Keratinocyte (primary cell): ENCODE results near the gene SPIN2A. TPM values are rescaled to one million over a fixed set of nuclear protein-coding genes. Genes with fewer than 3 reads are reported as not detected.
"Not testable (repeated sequence)": the region's sequence is repeated elsewhere in the genome, so short reads cannot be mapped to it uniquely, and the experiment has no call there.

Experiments used
- DNase-seq: peaks from one replicate; pipeline ENCODE4 v3.0.0-alpha.2; 2011; ENCODE audit warnings: low read depth, missing footprints, low spot score
- FAIRE-seq: peaks from 2 replicates; lab custom pipeline; 2011; peaks lifted over from hg19 to GRCh38; lab: Jason Lieb, UNC
- H2AFZ ChIP-seq: 2 replicates; pipeline ENCODE4 v1.6.0; 2012; ENCODE audit warnings: low read length, control low read depth, inconsistent platforms; ENCODE audit not compliant: control insufficient read depth
- H3K27ac ChIP-seq: 2 replicates; pipeline ENCODE4 v1.5.1; 2011; ENCODE audit warnings: low read length; ENCODE audit not compliant: control insufficient read depth, insufficient read depth
- H3K27me3 ChIP-seq: 3 replicates; pipeline ENCODE4 v1.6.0; 2011; ENCODE audit warnings: low read length; ENCODE audit not compliant: control insufficient read depth, insufficient read depth; ENCODE audit errors: extremely low read depth
- H3K36me3 ChIP-seq, 2 experiments: 2 replicates in 1 of 2; 3 replicates in 1 of 2; pipeline ENCODE4 v1.5.1; 2011; ENCODE audit warnings: low read length in 2 of 2, mild to moderate bottlenecking in 1 of 2; ENCODE audit not compliant: control insufficient read depth in 2 of 2, insufficient read depth in 2 of 2; ENCODE audit errors: extremely low read depth in 1 of 2
- H3K4me1 ChIP-seq: 3 replicates; pipeline ENCODE4 v1.5.1; 2011; ENCODE audit warnings: low read length; ENCODE audit not compliant: control insufficient read depth, insufficient read depth; ENCODE audit errors: extremely low read depth
- H3K4me2 ChIP-seq: 3 replicates; pipeline ENCODE4 v1.6.0; 2011; ENCODE audit warnings: low read depth, low read length; ENCODE audit not compliant: control insufficient read depth, insufficient read depth; ENCODE audit errors: extremely low read depth
- H3K4me3 ChIP-seq, 3 experiments: fragments of 200-600 bp in 1 of 3; sonication (generic) in 1 of 3; 2 replicates in 2 of 3; 3 replicates in 1 of 3; pipeline ENCODE4 v1.5.1; 2011 to 2016; ENCODE audit warnings: low read length in 3 of 3, mild to moderate bottlenecking in 3 of 3, control low read depth in 2 of 3, inconsistent platforms in 1 of 3, low read depth in 1 of 3, mixed read lengths in 1 of 3, mixed run types in 1 of 3, moderate library complexity in 1 of 3; ENCODE audit not compliant: control insufficient read depth in 2 of 3, insufficient read depth in 2 of 3; ENCODE audit errors: extremely low read depth in 1 of 3
- H3K79me2 ChIP-seq: 2 replicates; pipeline ENCODE4 v1.6.0; 2012; ENCODE audit warnings: low read length; ENCODE audit not compliant: control insufficient read depth, insufficient read depth
- H3K9ac ChIP-seq: 3 replicates; pipeline ENCODE4 v1.6.0; 2011; ENCODE audit warnings: low read length; ENCODE audit not compliant: control insufficient read depth, insufficient read depth; ENCODE audit errors: extremely low read depth
- H3K9me1 ChIP-seq: 3 replicates; pipeline ENCODE4 v1.6.0; 2011; ENCODE audit warnings: low read length; ENCODE audit not compliant: control insufficient read depth, insufficient read depth; ENCODE audit errors: extremely low read depth
- H3K9me3 ChIP-seq: 2 replicates; pipeline ENCODE4 v1.5.1; 2012; ENCODE audit warnings: low read depth, low read length; ENCODE audit not compliant: control insufficient read depth
- H4K20me1 ChIP-seq: 3 replicates; pipeline ENCODE4 v1.6.0; 2011; ENCODE audit warnings: low read length; ENCODE audit not compliant: control insufficient read depth, insufficient read depth; ENCODE audit errors: extremely low read depth
- EZH2 ChIP-seq: IDR thresholded peaks from one replicate; pipeline ENCODE4 v1.6.1; 2012; ENCODE audit warnings: inconsistent platforms, mild to moderate bottlenecking, low read length, moderate library complexity
- dilution Hi-C: fragments of 300-500 bp; cut with MboI; formaldehyde crosslinking; loops from one replicate; pipeline ENCODE4 v1.7.0; 2020; ENCODE audit warnings: low sequenced_read_pairs; ENCODE audit not compliant: extremely low pct_ligation_motif_present
- polyA plus RNA-seq, 5 experiments: library from polyadenylated mRNA; depleted of rRNA in 3 of 5; stranded (reverse) in 3 of 5; stranded (forward) in 1 of 5; unstranded in 1 of 5; fragments of >200 nt; gene quantifications; 1 replicate in 1 of 5; 2 replicates in 3 of 5; 3 replicates in 1 of 5; pipeline versions ENCODE4 v1.2.1 to v1.2.3, GENCODE V29; 2011 to 2012; ENCODE audit warnings: missing spikeins in 2 of 5, low read depth in 1 of 5, low replicate concordance in 1 of 5
- TF ChIP-seq, protein P1 (sequence below), 3 experiments: IDR thresholded peaks in 1 of 3; conservative IDR thresholded peaks in 1 of 3; optimal IDR thresholded peaks in 1 of 3; 2 replicates in 2 of 3; 3 replicates in 1 of 3; pipeline versions ENCODE3 to v1.5.1; 2011; ENCODE audit warnings: low read length in 3 of 3, mild to moderate bottlenecking in 3 of 3, moderate library complexity in 2 of 3, control low read depth in 1 of 3, inconsistent platforms in 1 of 3; ENCODE audit not compliant: insufficient read depth in 2 of 3; ENCODE audit errors: extremely low read depth in 1 of 3

Gene SPIN2A
- polyA plus RNA-seq, 1 donor (not counting 4 experiments of a cell fraction or from before 2014, with no cell fraction given) = 0.42 TPM

DNA sequence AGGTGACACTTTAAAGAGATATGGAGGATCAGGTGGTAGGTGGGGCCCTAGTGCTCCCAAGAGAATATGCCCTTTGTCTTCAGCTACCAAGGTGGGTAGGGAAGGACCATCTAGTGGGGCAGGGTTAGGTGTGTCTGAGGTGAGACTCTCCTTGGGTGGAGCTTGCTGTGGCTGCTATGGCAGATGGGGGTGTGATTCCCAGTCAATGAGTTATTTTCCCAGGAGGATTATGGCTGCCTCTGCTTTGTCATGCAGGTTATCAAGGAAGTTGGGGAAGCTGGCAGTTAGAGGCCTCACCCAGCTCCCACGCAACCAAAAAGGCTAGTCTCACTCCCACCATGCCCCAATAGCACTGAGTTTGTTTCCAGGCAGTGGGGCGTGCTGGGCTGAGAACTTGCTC lies 18.0 kb upstream of the SPIN2A start:
- dilution Hi-C loops = no loop called here
- Histone ChIP-seq H3K27me3 (no peaks in the 10 kb centered on the region), H3K36me3 (no peaks in the 10 kb centered on the region), H3K27ac (no peak overlapping the region), H4K20me1 (no peaks in the 10 kb centered on the region), H2AFZ (no peak overlapping the region), H3K79me2 (no peaks in the 10 kb centered on the region), H3K9me3 (no peaks in the 10 kb centered on the region), H3K4me3 (no peak overlapping the region), H3K4me1 (no peaks in the 10 kb centered on the region), H3K4me2 (no peak overlapping the region), H3K9ac (no peak overlapping the region), H3K9me1 (no peaks in the 10 kb centered on the region)
- no peak for DNase-seq
- TF ChIP-seq, protein P1, sequence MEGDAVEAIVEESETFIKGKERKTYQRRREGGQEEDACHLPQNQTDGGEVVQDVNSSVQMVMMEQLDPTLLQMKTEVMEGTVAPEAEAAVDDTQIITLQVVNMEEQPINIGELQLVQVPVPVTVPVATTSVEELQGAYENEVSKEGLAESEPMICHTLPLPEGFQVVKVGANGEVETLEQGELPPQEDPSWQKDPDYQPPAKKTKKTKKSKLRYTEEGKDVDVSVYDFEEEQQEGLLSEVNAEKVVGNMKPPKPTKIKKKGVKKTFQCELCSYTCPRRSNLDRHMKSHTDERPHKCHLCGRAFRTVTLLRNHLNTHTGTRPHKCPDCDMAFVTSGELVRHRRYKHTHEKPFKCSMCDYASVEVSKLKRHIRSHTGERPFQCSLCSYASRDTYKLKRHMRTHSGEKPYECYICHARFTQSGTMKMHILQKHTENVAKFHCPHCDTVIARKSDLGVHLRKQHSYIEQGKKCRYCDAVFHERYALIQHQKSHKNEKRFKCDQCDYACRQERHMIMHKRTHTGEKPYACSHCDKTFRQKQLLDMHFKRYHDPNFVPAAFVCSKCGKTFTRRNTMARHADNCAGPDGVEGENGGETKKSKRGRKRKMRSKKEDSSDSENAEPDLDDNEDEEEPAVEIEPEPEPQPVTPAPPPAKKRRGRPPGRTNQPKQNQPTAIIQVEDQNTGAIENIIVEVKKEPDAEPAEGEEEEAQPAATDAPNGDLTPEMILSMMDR (optimal IDR thresholded peaks at IDR 0.05 in 1 of 3, IDR thresholded peaks at IDR 0.05 in 1 of 3, conservative IDR thresholded peaks at IDR 0.05 in 1 of 3; ENCODE audit: extremely low read depth in 1 of 3, insufficient read depth in 2 of 3, low read length in 3 of 3) = no peak
- TF ChIP-seq EZH2 = no peak
- FAIRE-seq = no peak

DNA sequence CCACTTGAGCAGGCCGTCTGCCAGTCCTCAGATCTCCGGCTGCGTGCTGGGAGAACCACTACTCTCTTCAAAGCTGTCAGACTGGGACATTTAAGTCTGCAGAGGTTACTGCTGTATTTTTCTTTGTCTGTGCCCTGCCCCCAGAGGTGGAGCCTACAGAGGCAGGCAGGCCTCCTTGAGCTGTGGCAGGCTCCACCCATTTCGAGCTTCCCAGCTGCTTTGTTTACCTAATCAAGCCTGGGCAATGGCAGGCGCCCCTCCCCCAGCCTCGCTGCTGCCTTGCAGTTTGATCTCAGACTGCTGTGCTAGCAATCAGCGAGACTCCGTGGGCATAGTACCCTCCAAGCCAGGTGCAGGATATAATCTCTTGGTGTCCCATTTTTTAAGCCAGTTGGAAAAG lies 15.0 kb upstream of the SPIN2A start:
- H3K9ac ChIP-seq, DNase-seq, dilution Hi-C loops, H3K27ac ChIP-seq, FAIRE-seq, H2AFZ ChIP-seq, H4K20me1 ChIP-seq, H3K36me3 ChIP-seq, H3K4me3 ChIP-seq, H3K9me3 ChIP-seq, H3K4me1 ChIP-seq, H3K9me1 ChIP-seq, H3K27me3 ChIP-seq, H3K4me2 ChIP-seq, H3K79me2 ChIP-seq: not testable (repeated sequence)

DNA sequence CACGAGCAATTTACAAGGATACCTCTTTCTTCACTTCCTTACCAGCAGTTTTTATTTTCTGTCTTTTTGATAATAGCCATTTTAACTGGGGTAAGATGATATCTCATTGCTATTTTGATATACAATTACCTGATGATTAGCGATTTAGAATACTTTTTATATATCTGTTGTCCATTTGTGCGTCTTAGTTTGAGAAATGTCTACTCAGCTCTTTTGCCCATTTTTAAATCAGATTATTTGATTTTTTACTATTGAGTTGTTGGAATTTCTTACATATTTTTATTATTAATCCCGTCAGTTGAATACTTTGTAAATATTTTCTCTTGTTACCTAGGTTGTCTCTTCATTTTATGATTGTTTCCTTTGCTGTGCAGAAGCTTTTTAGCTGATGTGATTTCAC lies 1.5 kb upstream of the SPIN2A start:
- DNase-seq (no peak), FAIRE-seq (no peak)
- Histone ChIP-seq H3K4me2 (no peak overlapping the region), H2AFZ (no peak overlapping the region), H3K27ac (no peak overlapping the region), H3K4me1 (no peaks in the 10 kb centered on the region), H3K27me3 (no peaks in the 10 kb centered on the region), H4K20me1 (no peaks in the 10 kb centered on the region), H3K9ac (no peak overlapping the region), H3K36me3 (no peaks in the 10 kb centered on the region), H3K9me1 (no peaks in the 10 kb centered on the region), H3K9me3 (no peaks in the 10 kb centered on the region), H3K79me2 (no peaks in the 10 kb centered on the region), H3K4me3 (no peak overlapping the region)
- TF ChIP-seq EZH2 = no peak
- TF ChIP-seq, protein P1 (optimal IDR thresholded peaks at IDR 0.05 in 1 of 3, IDR thresholded peaks at IDR 0.05 in 1 of 3, conservative IDR thresholded peaks at IDR 0.05 in 1 of 3; ENCODE audit: extremely low read depth in 1 of 3, insufficient read depth in 2 of 3, low read length in 3 of 3) = no peak
- dilution Hi-C loops = no loop called here
